Measurements from ENCODE around the gene PRR23E.

PRR23E gene

GRCh38 chr3:127162947-127163645, 29.8 kb upstream of the PRR23E start:
- no peak for DNase-seq
- intact Hi-C loops (cut with DNase I): no loop called here

GRCh38 chr3:127164615-127165014, 28.3 kb upstream of the PRR23E start:
- DNase-seq: no peak
- intact Hi-C loops (cut with DNase I): no loop called here

GRCh38 chr3:127165036-127165435, 27.9 kb upstream of the PRR23E start:
- no peak for DNase-seq
- intact Hi-C loops (cut with DNase I): no loop called here

GRCh38 chr3:127165694-127166485, 27.0 kb upstream of the PRR23E start:
- DNase-seq: no peak
- intact Hi-C loops (cut with DNase I): no loop called here

GRCh38 chr3:127166501-127167065, 26.3 kb upstream of the PRR23E start:
- intact Hi-C loops (cut with DNase I): no loop called here
- no peak for DNase-seq

- intact Hi-C loops (cut with DNase I): no loop called here
- DNase-seq: no peak
Observed at GRCh38 chr3:127167315-127168043, 25.5 kb upstream of the PRR23E start.

- peak in 1 of 10 donors; percentile 70 for DNase-seq
- intact Hi-C loops (cut with DNase I): no loop called here
Observed at GRCh38 chr3:127168271-127168670, 24.7 kb upstream of the PRR23E start.

GRCh38 chr3:127170814-127171213, 22.1 kb upstream of the PRR23E start:
- DNase-seq: peak in 8 of 10 donors; percentile 31 to 94 (median 66)
- intact Hi-C loops (cut with DNase I): no loop called here

GRCh38 chr3:127171320-127171719, 21.6 kb upstream of the PRR23E start:
- DNase-seq: no peak

GRCh38 chr3:127171721-127172120, 21.2 kb upstream of the PRR23E start:
- DNase-seq: no peak
- intact Hi-C loops (cut with DNase I): no loop called here

More at GRCh38 chr3:127171320-127171719, 21.6 kb upstream of the PRR23E start:
- intact Hi-C loops (cut with DNase I): no loop called here

GRCh38 chr3:127172211-127172610, 20.7 kb upstream of the PRR23E start:
- DNase-seq: no peak
- intact Hi-C loops (cut with DNase I): no loop called here

- intact Hi-C loops (cut with DNase I): no loop called here
Observed at GRCh38 chr3:127172781-127173515, 20.0 kb upstream of the PRR23E start.

GRCh38 chr3:127173516-127174166, 19.3 kb upstream of the PRR23E start:
- no peak for DNase-seq
- intact Hi-C loops (cut with DNase I): no loop called here

More at GRCh38 chr3:127172781-127173515, 20.0 kb upstream of the PRR23E start:
- DNase-seq: no peak

- intact Hi-C loops (cut with DNase I): no loop called here
- no peak for DNase-seq
Observed at GRCh38 chr3:127174284-127174683, 18.6 kb upstream of the PRR23E start.

GRCh38 chr3:127174715-127175140, 18.2 kb upstream of the PRR23E start:
- intact Hi-C loops (cut with DNase I): no loop called here
- DNase-seq: no peak

GRCh38 chr3:127175272-127175671, 17.7 kb upstream of the PRR23E start:
- intact Hi-C loops (cut with DNase I): no loop called here
- DNase-seq: peak in 4 of 10 donors; percentile 32 to 92 (median 46)

- intact Hi-C loops (cut with DNase I): no loop called here
- no peak for DNase-seq
Observed at GRCh38 chr3:127177226-127177625, 15.7 kb upstream of the PRR23E start.

GRCh38 chr3:127180859-127181258, 12.1 kb upstream of the PRR23E start:
- DNase-seq: no peak
- intact Hi-C loops (cut with DNase I): no loop called here

GRCh38 chr3:127182431-127182830, 10.5 kb upstream of the PRR23E start:
- no peak for DNase-seq
- intact Hi-C loops (cut with DNase I): no loop called here
